Bronchial epithelial cell (primary cell): ENCODE measurements around the gene CHSY1. TPM values are rescaled to one million over a fixed set of nuclear protein-coding genes. Genes with fewer than 3 reads are reported as not detected.
A peak's percentile ranks its signal among the peaks of the same experiment; 100 is the strongest.

ENCODE experiments used
- DNase-seq: peaks from one replicate; pipeline ENCODE4 v3.0.0-alpha.2; 2010; ENCODE audit warnings: low read depth
- FAIRE-seq: peaks from 2 replicates; lab custom pipeline; 2011; peaks lifted over from hg19 to GRCh38; lab: Jason Lieb, UNC
- H3K27me3 ChIP-seq: 2 replicates; pipeline ENCODE4 v1.5.1; 2011; ENCODE audit warnings: low read length; ENCODE audit not compliant: control insufficient read depth, insufficient read depth
- H3K36me3 ChIP-seq: 2 replicates; pipeline ENCODE4 v1.5.1; 2011; ENCODE audit warnings: low read length; ENCODE audit not compliant: control insufficient read depth, insufficient read depth
- H3K4me3 ChIP-seq: 2 replicates; pipeline ENCODE4 v1.5.1; 2011; ENCODE audit warnings: mild to moderate bottlenecking, low read depth, low read length, control low read depth
- total RNA-seq: library from RNA; depleted of rRNA; stranded (reverse); fragments of >200 nt; gene quantifications from 2 replicates; pipeline ENCODE4 v1.2.1, GENCODE V29; 2014
- TF ChIP-seq, protein P1 (sequence below): IDR thresholded peaks from 2 replicates; pipeline ENCODE4 v1.5.1; 2011; ENCODE audit warnings: mild to moderate bottlenecking, moderate library complexity, low read length, control low read depth, inconsistent platforms; ENCODE audit not compliant: insufficient read depth, severe bottlenecking

Gene CHSY1
- total RNA-seq, 1 donor from 2014 or later, result 21.6 TPM

DNA sequence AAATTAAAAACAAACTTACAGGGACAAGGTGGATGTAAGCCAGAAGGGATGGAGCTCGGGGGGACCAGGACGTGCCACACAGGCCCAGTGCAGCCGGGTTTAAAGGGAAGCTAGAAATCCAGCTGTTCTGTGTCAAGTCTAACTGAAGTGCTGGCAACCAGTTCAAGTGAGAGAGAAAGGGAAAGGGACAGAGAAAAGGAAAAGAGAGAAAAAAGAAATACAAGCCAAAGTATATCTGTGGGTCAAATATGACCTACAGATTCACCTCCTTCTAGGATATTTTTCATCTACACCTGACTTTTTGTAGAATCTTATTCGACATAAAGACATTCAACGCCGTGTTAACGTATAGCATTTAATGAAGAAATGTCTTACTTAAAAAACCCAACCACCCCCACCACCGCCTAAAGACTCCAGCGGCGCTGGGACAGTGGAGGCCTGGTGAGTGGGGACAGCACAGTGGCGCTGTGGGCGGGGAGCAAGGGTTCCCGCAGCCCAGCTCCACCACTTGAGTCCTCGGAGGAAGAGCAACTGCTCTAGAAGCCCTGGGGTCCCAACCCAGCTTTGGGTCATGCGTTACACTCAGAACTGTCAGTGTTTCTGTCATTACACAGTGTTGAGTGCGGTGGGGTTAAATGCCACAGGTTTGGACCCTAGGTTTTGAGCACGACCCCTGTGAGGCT is 62.3 kb downstream of the CHSY1 start:
- Histone ChIP-seq H3K36me3 (no peaks in the 10 kb centered on the region), H3K27me3 (no peaks in the 10 kb centered on the region), H3K4me3 (peak overlapping the region; percentile 38)
- DNase-seq (no peak), FAIRE-seq (no peak)
- TF ChIP-seq, protein P1, sequence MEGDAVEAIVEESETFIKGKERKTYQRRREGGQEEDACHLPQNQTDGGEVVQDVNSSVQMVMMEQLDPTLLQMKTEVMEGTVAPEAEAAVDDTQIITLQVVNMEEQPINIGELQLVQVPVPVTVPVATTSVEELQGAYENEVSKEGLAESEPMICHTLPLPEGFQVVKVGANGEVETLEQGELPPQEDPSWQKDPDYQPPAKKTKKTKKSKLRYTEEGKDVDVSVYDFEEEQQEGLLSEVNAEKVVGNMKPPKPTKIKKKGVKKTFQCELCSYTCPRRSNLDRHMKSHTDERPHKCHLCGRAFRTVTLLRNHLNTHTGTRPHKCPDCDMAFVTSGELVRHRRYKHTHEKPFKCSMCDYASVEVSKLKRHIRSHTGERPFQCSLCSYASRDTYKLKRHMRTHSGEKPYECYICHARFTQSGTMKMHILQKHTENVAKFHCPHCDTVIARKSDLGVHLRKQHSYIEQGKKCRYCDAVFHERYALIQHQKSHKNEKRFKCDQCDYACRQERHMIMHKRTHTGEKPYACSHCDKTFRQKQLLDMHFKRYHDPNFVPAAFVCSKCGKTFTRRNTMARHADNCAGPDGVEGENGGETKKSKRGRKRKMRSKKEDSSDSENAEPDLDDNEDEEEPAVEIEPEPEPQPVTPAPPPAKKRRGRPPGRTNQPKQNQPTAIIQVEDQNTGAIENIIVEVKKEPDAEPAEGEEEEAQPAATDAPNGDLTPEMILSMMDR, result no peak

- FAIRE-seq (no peak), DNase-seq (peak; percentile 79)
- H3K36me3 ChIP-seq, result no peaks in the 10 kb centered on the region
- peak overlapping the region; percentile 38 for H3K4me3 ChIP-seq
- TF ChIP-seq, protein P1, result no peak
- no peaks in the 10 kb centered on the region for H3K27me3 ChIP-seq
Observed at GRCh38 chr15:101188637-101189408, 63.0 kb downstream of the CHSY1 start.

GRCh38 chr15:101187820-101188636 is 63.8 kb downstream of the CHSY1 start:
- DNase-seq (no peak), FAIRE-seq (no peak)
- Histone ChIP-seq H3K27me3 (no peaks in the 10 kb centered on the region), H3K4me3 (no peak overlapping the region), H3K36me3 (no peaks in the 10 kb centered on the region)
- TF ChIP-seq, protein P1, result no peak

DNA sequence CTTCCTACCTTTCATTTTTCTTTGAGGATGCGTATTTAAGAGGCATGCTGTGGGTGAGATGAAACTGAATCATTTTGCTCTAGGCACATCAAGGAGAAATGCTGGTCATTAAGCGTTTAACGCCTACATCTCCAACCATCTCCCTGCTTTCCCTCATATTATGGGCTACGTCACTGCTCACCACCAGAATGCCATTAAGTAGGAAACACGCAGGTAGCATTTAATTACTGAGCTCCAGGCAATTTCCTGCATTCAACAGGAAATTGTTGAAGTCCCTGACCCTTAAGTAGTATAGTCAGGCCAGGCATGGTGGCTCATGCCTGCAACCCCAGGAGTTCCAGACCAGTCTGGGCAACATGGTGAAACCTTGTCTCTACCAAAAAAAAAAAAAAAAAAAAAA is 66.1 kb downstream of the CHSY1 start:
- TF ChIP-seq, protein P1, result no peak
- Histone ChIP-seq H3K27me3 (no peaks in the 10 kb centered on the region), H3K4me3 (no peak overlapping the region), H3K36me3 (no peaks in the 10 kb centered on the region)
- DNase-seq (no peak), FAIRE-seq (no peak)

DNA sequence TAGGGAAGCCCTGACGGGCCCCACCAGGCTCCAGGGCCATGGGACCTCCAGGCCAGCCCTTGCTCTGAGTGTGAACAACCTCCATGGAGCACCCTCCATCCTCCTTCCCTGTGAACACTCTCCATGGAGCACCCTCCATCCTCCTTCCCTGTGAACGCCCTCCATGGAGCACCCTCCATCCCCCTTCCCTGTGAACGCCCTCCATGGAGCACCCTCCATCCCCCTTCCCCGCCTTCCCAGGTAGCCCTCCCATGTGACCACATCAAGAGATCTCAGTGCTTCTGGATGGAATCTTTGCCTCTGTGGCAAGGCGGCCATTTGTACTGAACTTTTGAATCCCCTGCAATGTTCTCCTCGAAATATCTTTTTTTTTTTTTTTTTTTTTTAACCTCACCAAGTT is 66.5 kb downstream of the CHSY1 start:
- DNase-seq (no peak), FAIRE-seq (no peak)
- Histone ChIP-seq H3K4me3 (no peak overlapping the region), H3K36me3 (no peaks in the 10 kb centered on the region), H3K27me3 (no peaks in the 10 kb centered on the region)
- TF ChIP-seq, protein P1, result no peak
